HK-2 (cell line): ENCODE measurements around the gene FSCN2.
"Not testable (repeated sequence)": the region's sequence is repeated elsewhere in the genome, so short reads cannot be mapped to it uniquely, and the experiment has no call there.

Source experiments
- DNase-seq: peaks from one replicate; pipeline ENCODE4 v3.0.0-alpha.2; 2018; ENCODE audit not compliant: unreplicated experiment

FSCN2 gene

GRCh38 chr17:81526662-81527571 is 1.3 kb upstream of the FSCN2 start:
- DNase-seq: no peak

DNA sequence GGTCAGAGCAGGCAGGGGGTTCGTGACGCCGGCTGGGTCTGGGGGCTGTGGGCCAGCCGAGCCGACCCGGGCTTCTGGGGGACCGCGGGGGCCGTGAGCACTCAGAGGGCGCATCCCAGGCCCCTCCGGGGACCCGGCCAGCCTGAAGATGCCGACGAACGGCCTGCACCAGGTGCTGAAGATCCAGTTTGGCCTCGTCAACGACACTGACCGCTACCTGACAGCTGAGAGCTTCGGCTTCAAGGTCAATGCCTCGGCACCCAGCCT is 140 bp downstream of the FSCN2 start:
- no peak for DNase-seq

GRCh38 chr17:81528651-81529436 is 667 bp downstream of the FSCN2 start:
- no peak for DNase-seq

DNA sequence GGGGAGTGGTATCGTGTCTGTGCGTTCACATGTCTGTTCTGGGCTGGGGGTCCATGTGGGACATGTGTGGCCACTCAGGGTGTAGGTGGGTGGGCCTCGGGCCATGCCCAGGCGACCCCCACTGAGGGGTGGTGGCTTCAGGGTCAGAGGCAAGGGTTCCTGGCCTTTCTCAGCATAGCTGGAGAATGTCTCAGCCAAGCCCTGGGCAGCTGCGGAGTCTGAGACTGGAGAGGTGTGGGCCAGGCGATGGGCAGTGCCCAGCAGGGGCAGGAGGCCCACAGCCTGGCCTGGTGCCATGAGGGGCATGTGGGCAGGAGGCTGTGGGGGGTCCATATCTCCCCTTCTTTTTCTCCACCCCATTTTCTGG is 1.2 kb downstream of the FSCN2 start:
- no peak for DNase-seq

DNA sequence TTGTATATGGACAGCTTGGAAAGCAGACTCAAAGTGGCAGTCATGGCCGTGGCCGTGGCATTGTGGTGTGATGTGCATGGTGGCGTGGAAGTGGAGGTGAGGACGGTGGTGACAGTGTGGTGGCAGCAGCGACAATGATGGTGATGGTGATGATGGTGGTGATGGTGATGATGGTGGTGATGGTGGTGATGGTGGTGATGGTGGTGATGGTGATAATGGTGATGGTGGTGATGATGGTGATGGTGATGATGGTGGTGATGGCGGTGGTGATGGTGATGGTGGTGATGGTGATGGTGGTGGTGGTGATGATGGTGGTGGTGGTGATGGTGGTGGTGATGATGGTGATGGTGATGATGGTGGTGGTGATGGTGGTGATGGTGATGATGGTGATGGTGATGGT is 2.8 kb downstream of the FSCN2 start:
- not testable (repeated sequence) for DNase-seq

DNA sequence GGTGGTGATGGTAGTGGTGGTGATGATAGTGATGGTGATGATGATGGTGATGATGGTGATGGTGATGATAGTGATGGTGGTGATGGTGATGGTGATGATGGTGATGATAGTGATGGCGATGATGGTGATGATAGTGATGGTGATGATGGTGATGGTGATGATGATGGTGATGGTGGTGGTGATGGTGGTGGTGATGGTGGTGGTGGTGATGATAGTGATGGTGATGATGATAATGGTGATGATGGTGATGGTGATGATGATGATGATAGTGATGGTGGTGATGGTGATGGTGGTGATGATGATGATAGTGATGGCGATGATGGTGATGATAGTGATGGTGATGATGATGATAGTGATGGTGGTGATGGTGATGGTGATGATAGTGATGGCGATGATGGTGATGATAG is 3.8 kb downstream of the FSCN2 start:
- DNase-seq: not testable (repeated sequence)

DNA sequence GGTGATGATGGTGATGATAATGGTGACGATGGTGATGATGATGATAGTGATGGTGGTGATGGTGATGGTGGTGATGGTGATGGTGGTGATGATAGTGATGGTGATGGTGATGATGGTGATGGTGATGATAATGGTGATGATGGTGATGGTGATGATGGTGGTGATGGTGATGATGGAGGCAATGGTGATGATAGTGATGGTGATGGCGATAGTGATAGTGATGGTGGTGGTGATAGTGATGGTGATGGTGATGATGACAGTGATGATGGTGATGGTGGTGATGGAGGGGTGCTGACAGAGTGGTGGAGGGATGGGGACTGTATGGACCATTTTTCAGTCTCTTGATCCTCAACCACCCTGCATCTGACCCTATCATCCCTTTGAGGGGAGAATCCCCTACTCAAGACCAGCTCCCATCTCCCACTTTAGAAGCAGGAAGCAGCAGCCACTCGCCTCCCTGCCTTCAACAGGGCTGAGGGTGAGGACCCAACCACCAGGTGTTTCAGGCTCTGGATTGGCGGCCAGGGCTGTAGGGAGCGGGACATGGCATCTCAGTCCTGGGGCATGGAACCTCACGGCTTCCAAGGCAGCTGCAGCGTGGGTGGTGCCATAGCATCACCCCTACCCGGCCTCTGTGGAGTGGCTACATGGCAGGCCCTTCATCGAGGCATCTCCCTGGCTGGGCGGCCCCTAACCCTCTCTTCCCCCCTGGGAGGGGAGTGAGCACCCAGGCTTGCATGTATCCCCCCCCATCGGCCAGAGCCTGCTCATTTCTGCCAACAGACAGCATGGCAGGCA is 4.5 kb downstream of the FSCN2 start:
- no peak for DNase-seq

DNA sequence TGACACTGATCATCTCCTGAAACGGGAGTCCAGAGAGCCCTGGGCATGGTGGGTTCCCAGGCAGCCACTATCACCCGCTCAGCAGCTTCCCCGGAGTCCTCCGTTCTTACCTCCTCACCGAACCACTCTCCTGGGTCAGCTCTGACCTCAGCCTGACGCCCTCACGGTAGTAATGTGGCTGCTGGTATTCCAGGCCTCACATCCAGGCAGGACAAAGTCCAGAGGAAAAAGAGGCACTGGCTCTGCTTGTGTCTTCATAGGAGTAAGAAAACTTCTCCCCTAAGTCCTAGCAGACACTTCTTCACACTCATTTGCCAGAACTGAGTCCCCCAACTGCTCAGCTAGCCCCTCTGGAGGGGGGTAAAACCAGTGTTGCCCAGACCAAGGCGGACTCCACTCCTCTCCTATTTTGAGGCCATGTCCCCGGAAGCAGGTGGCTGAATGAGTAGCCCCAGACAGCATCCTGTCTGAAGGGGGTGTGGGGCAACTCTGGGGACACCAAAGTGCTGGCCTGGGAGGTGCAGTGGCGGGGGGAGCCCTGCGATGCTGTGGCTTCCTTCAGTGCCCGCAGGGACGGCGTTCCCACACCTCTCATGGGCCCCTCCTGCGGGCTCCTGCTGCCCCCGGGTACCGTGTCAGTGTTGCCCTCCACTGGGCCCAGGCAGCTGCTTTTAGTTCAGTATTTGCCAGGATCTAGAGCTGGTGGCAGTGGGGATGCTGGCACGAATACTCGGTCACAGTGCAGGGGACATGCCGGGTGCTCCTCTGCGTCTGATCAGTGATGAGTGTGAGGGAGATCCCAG is 5.4 kb downstream of the FSCN2 start:
- no peak for DNase-seq

DNA sequence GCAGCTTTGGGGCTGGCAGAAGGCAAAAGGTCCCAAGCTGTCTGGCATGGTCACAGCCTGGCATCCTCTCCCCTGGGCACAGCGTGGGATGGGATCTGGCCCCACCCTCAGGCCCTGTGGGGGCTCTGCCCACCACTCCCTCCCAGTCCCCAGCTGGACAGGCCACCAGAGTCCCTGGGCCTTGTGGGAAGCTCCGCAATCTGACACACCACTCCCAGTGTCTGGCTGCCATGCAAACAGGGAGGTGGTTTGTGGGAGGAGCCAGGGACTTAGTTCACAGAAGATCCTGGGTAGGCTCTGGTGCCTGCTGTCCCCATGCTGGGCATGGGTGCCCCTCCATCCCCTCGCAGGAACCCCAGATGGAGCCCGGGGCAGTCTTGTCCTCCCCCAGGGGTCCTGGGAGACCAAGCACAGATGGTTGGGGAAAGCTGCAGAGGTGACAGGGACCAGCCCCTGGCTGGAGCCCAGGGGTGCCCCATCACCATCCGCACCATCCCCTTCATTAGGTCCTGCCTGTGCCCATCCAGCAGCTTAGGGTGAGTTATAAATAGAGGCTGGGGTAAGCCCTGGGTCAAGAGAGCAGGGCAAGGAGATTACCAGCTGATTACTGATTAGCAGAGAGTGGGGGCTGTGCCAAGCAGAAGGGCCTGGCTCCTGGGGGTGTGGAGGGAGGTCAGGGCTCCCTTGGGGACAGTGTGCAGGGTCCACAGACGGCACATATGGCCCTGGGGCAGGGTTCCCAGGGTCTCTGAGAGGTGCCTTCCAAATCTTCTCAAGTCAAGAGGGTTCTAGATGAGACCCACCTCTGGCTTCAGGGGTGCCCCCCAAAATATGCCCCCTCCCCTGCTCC is 6.2 kb downstream of the FSCN2 start:
- DNase-seq: no peak

DNA sequence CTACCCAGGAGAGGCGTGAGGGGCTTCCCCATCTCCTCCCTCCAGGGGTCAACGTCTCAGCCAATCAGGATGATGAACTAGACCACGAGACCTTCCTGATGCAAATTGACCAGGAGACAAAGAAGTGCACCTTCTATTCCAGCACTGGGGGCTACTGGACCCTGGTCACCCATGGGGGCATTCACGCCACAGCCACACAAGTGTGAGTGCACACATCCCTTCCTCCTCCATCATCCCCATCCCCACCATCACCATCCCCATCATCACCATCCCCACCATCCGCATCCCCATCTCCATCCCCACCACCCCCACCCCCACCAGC is 6.8 kb downstream of the FSCN2 start:
- no peak for DNase-seq

DNA sequence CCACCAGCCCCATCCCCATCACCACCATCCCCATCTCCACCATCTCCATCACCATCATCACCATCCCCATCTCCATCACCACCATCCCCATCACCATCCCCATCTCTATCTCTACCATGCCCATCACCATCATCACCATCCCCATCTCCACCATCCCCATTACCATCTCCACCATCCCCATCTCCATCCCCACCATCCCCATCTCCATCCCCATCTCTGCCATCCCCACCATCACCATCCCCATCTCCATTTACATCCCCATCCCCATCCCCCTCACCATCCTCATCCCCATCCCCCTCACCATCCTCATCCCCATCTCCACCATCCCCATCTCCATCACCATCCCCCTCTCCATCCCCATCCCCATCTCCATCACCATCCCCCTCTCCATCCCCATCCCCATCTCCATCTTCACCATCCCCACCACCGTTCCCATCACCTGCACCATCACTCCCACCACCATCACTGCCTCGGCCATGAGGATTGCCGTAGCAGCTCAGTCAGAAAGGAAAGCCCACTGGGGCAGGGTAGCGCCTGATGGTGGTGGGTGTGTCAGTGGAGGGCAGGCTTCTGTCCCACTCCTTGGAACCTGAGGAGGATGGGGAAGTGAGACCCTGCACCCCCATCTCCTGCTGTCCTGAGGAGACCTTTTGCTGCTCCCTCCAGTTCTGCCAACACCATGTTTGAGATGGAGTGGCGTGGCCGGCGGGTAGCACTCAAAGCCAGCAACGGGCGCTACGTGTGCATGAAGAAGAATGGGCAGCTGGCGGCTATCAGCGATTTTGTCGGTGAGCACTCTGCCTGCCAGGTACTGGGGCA is 7.5 kb downstream of the FSCN2 start:
- DNase-seq: no peak

DNA sequence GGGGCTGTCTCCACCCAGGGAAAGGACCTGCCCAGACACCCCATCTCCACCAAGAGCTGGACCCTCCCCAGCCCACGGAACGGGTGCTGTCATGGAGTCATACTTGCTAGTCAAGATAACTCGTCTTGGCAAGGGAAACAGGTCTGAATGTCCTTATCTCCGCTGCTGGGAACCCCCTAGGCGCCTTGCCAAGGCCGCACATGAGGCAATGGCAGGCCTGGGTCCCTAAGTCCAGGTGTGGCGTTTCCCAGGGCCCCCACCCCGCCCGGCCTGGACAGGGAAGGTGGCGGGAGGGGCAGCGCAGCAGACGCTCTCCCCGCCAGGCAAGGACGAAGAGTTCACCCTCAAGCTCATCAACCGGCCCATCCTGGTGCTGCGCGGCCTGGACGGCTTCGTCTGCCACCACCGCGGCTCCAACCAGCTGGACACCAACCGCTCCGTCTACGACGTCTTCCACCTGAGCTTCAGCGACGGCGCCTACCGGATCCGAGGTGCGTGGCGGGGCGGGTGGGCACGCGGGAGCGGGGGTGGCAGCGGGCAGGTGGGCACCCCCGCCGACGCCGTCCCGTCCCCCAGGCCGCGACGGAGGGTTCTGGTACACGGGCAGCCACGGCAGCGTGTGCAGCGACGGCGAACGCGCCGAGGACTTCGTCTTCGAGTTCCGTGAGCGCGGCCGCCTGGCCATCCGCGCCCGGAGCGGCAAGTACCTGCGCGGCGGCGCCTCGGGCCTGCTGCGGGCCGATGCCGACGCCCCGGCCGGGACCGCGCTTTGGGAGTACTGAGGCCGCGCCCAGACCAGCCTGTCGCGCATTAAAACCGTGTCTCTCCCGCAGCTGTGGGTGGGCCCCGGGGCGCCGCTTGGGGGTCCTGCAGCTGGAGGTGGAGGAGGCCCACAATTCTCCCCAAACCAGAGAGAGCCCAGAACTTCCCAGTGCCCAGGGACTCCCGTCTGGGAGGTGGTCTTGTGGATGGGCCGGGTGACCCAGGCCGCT is 8.4 kb downstream of the FSCN2 start:
- no peak for DNase-seq

DNA sequence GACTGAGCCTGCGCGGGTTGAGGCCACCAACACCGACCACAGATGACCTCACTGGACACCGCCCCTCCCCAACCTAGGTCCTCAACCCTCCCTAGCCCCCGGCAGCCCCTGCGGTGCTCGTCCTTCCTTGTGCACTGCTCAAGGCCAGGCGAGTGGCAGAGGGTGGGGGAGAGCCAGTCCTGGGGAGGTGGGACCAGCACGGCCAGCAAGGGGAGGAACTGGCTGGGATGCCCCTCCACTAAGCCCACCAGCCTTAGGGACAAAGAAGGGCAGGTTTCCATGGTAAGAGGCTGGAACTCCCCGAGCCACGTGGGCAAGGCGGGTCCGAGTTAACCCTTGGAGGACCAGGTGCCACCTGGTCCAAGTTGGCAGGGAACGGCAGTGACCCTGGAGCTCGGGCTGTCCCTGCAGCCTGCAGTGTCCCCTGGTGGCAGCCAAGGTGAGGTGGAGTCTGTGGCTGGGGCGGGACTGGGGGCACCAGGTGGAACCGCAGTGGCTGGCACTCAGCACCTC is 9.2 kb downstream of the FSCN2 start:
- no peak for DNase-seq

DNA sequence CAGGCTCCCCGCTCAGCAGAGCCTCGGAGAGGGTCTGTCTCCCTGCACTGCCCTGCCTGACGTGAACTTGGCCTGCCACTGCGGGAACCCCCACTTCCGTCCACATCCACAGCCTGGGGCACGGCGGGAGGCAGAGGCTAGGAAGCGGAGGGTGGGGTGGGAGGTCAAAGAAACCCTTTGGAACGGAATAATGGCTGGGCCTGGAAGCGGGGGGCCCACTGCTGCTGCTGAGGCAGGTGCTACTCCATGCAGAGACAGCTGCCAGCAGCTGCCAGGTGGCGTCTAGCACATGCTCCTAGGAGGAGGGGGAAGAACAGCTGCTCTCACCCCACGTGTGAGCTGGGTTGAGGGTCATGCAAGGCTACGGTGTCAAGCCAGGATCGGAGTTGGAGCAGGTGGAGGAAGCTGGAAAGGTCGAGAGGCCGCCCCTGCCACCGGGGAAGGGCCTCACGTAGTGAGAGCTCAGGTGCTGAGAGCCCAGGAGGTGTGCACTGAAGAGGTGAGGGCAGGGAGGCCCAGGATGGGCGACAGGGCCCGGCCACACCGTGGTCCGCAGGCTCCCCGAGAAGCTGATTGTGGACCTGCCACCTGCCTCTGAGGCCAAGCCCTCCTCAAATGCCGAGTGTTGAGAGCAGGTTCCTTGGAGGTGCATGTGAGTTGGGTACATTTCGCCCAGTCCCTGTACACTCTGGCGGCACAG is 9.8 kb downstream of the FSCN2 start:
- DNase-seq: no peak

- DNase-seq: no peak
These were observed 10.7 kb downstream of the FSCN2 start for GRCh38 chr17:81538651-81539570.

GRCh38 chr17:81539571-81539900 is 11.4 kb downstream of the FSCN2 start:
- no peak for DNase-seq
